Liver (tissue), 9 donors: Measurements from ENCODE around the gene GRAMD4. TPM values are rescaled to one million over a fixed set of nuclear protein-coding genes. Genes with fewer than 3 reads are reported as not detected.
A peak's percentile ranks its signal among the peaks of the same experiment; 100 is the strongest.

ENCODE experiments used
- DNase-seq: peaks from one replicate; pipeline ENCODE4 v3.0.0-alpha.2; 2017; ENCODE audit warnings: low spot score
- H3K27ac ChIP-seq, 2 donors: one replicate each; pipeline ENCODE4 v1.7.0; 2013; ENCODE audit warnings: inconsistent platforms in 2 of 2, low read length in 2 of 2, control low read depth in 1 of 2, low read depth in 1 of 2, mild to moderate bottlenecking in 1 of 2
- H3K27me3 ChIP-seq, 4 donors: one replicate each; pipeline versions ENCODE4 v1.6.1 to v1.7.0; 2013; ENCODE audit warnings: low read length in 3 of 4, inconsistent platforms in 1 of 4, mild to moderate bottlenecking in 1 of 4, moderate library complexity in 1 of 4; ENCODE audit not compliant: control insufficient read depth in 4 of 4, insufficient read depth in 4 of 4
- H3K36me3 ChIP-seq, 4 donors: one replicate each; pipeline versions ENCODE4 v1.6.1 to v1.7.0; 2013; ENCODE audit warnings: low read length in 3 of 4, mild to moderate bottlenecking in 3 of 4, low read depth in 1 of 4, moderate library complexity in 1 of 4; ENCODE audit not compliant: control insufficient read depth in 4 of 4, insufficient read depth in 3 of 4
- H3K4me1 ChIP-seq, 4 donors: one replicate each; pipeline versions ENCODE4 v1.6.1 to v1.7.0; 2013; ENCODE audit warnings: low read length in 3 of 4, mild to moderate bottlenecking in 3 of 4, moderate library complexity in 1 of 4; ENCODE audit not compliant: control insufficient read depth in 4 of 4, insufficient read depth in 4 of 4
- H3K4me3 ChIP-seq, 3 donors: one replicate each; pipeline versions ENCODE4 v1.6.1 to v1.7.0; 2013; ENCODE audit warnings: low read length in 3 of 3, control low read depth in 1 of 3, low read depth in 1 of 3, mild to moderate bottlenecking in 1 of 3
- H3K9ac ChIP-seq, 2 donors: one replicate each; pipeline ENCODE4 v1.7.0; 2013; ENCODE audit warnings: low read length in 2 of 2, mild to moderate bottlenecking in 2 of 2, moderate library complexity in 2 of 2, control low read depth in 1 of 2, low read depth in 1 of 2
- H3K9me3 ChIP-seq, 4 donors: one replicate each; pipeline versions ENCODE4 v1.6.1 to v1.7.0; 2013; ENCODE audit warnings: low read length in 3 of 4; ENCODE audit not compliant: control insufficient read depth in 4 of 4
- EGR1 ChIP-seq, 2 donors: IDR thresholded peaks; 2 replicates each; pipeline ENCODE4 v1.6.1; 2016 to 2018; ENCODE audit warnings: antibody characterized with exemption in 2 of 2, low read depth in 2 of 2
- FOXA1 ChIP-seq: IDR thresholded peaks from 2 replicates; pipeline ENCODE4 v1.6.1; 2016; ENCODE audit warnings: antibody characterized with exemption
- FOXA2 ChIP-seq: IDR thresholded peaks from 2 replicates; pipeline ENCODE4 v1.6.1; 2016; ENCODE audit warnings: antibody characterized with exemption
- GABPA ChIP-seq, 2 donors: IDR thresholded peaks in 1 of 2; conservative IDR thresholded peaks in 1 of 2; 2 replicates each; pipeline ENCODE4 v1.6.1; 2016; ENCODE audit warnings: antibody characterized with exemption in 2 of 2, mild to moderate bottlenecking in 1 of 2, moderate library complexity in 1 of 2
- HNF4A ChIP-seq, 2 donors: conservative IDR thresholded peaks; 2 replicates each; pipeline ENCODE4 v1.6.1; 2016; ENCODE audit warnings: antibody characterized with exemption in 2 of 2, mild to moderate bottlenecking in 2 of 2
- HNF4G ChIP-seq: IDR thresholded peaks from 2 replicates; pipeline ENCODE4 v1.6.1; 2016; ENCODE audit warnings: antibody characterized with exemption
- JUND ChIP-seq, 2 donors: IDR thresholded peaks; 2 replicates each; pipeline ENCODE4 v1.6.1; 2016; ENCODE audit warnings: antibody characterized with exemption in 2 of 2
- NR2F2 ChIP-seq: IDR thresholded peaks from 2 replicates; pipeline ENCODE4 v1.6.1; 2016; ENCODE audit warnings: antibody characterized with exemption
- RAD21 ChIP-seq, 2 donors: IDR thresholded peaks; 2 replicates each; pipeline ENCODE4 v1.6.1; 2016; ENCODE audit warnings: antibody characterized with exemption in 2 of 2, mild to moderate bottlenecking in 2 of 2
- RXRA ChIP-seq, 2 donors: IDR thresholded peaks; 2 replicates each; pipeline ENCODE4 v1.6.1; 2017 to 2018; ENCODE audit warnings: antibody characterized with exemption in 2 of 2, mild to moderate bottlenecking in 1 of 2
- SP1 ChIP-seq: IDR thresholded peaks from 2 replicates; pipeline ENCODE4 v1.6.1; 2018; ENCODE audit warnings: antibody characterized with exemption, mild to moderate bottlenecking
- YY1 ChIP-seq: IDR thresholded peaks from 2 replicates; pipeline ENCODE4 v1.6.1; 2016; ENCODE audit warnings: antibody characterized with exemption, mild to moderate bottlenecking
- WGBS: extraction: QIAGEN DNeasy Blood & Tissue Kit; methylation state at CpG from one replicate; pipeline ENCODE4 v1.1.7; 2013; 5-methylcytosine and 5-hydroxymethylcytosine counted together
- polyA plus RNA-seq, 2 donors: library from polyadenylated mRNA; stranded (reverse) in 1 of 2; unstranded in 1 of 2; fragments of 200-250 nt in 1 of 2; fragments of >200 nt in 1 of 2; fragmentation: Nextera tagmentation in 1 of 2; extraction: Ambion mirVana in 1 of 2; gene quantifications; one replicate each; pipeline versions ENCODE4 v1.2.1 to v1.2.3, GENCODE V29; 2013 to 2015
- total RNA-seq, 2 donors: library from RNA; depleted of rRNA; stranded (reverse); fragments of >200 nt; gene quantifications; one replicate each; pipeline ENCODE4 v1.2.3, GENCODE V29; 2014
- TF ChIP-seq, protein P1 (sequence below): fragments of 150-350 bp; IDR thresholded peaks from 2 replicates; pipeline ENCODE4 v1.5.1; 2017; ENCODE audit warnings: improper control_type of control experiment, low read depth, low read length; ENCODE audit not compliant: missing input control
- TF ChIP-seq, protein P2 (sequence below): IDR thresholded peaks from 2 replicates; pipeline ENCODE4 v1.6.1; 2016; ENCODE audit warnings: antibody characterized with exemption
- TF ChIP-seq, protein P3 (sequence below): IDR thresholded peaks from 2 replicates; pipeline ENCODE4 v1.6.1; 2016; ENCODE audit warnings: antibody characterized with exemption
- TF ChIP-seq, protein P4 (sequence below): IDR thresholded peaks from 2 replicates; pipeline ENCODE4 v1.6.1; 2016; ENCODE audit warnings: antibody characterized with exemption
- TF ChIP-seq, protein P5 (sequence below): IDR thresholded peaks from 2 replicates; pipeline ENCODE4 v1.6.1; 2016; ENCODE audit warnings: antibody characterized with exemption, mild to moderate bottlenecking
- donor health status: healthy.
- donor health status: healthy.
- donor health status: healthy.
- donor health status: healthy.
- donor health status: healthy.

GRAMD4 gene
- total and polyA plus RNA-seq, 4 donors: 2.7 to 53.5 (median 21.6) TPM

DNA sequence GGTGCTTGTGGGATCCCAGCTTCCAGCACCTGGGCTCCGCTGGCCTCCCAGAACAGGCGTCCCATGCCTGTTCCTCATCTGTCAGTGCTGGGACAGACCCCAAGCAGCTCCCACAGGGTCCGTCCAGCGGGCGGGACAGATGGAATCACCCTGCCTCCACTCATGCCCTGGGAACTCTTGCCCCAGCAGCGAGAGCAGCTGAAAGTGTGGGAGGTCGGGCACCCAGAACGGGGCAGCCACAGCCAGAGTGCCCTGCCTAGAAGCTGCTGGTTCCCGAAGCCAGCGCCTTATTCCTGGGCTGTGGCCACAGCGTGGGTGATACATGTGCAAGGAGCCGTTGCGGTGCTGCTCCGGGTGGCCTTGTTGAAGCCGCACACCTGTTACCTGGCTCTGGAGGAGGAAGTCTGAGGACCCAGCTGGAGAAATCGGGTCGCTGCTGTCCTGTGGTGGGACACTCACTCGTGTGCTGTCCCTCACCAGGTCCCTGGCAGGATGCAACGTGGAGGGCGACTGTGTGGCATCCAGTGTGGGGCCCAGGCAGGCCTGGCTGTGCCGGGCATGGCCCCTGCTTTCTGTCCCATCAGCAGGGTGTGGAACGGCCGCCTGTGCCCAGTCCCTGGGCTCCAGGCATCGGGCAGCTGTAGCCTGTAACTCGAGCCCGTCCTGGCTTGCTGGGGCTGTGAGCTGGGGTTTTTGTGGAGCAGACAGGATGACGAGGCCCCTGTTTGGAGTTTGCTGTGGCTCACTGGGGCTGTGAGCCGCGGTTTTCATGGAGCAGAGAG lies 16.2 kb downstream of the GRAMD4 start:
- 41% methylated on average over 29 of the region's 29 CpGs for WGBS
- no peaks in the 10 kb centered on the region for H3K9me3 ChIP-seq
- H3K27me3 ChIP-seq: no peaks in the 10 kb centered on the region
- H3K36me3 ChIP-seq: no peaks in the 10 kb centered on the region
- H3K4me3 ChIP-seq: peak overlapping the region; percentile 11 to 47 (median 11)
- H3K9ac ChIP-seq: peak overlapping the region in 1 of 2 donors; percentile 50
- TF ChIP-seq, protein P1, sequence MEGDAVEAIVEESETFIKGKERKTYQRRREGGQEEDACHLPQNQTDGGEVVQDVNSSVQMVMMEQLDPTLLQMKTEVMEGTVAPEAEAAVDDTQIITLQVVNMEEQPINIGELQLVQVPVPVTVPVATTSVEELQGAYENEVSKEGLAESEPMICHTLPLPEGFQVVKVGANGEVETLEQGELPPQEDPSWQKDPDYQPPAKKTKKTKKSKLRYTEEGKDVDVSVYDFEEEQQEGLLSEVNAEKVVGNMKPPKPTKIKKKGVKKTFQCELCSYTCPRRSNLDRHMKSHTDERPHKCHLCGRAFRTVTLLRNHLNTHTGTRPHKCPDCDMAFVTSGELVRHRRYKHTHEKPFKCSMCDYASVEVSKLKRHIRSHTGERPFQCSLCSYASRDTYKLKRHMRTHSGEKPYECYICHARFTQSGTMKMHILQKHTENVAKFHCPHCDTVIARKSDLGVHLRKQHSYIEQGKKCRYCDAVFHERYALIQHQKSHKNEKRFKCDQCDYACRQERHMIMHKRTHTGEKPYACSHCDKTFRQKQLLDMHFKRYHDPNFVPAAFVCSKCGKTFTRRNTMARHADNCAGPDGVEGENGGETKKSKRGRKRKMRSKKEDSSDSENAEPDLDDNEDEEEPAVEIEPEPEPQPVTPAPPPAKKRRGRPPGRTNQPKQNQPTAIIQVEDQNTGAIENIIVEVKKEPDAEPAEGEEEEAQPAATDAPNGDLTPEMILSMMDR: no peak
- TF ChIP-seq, protein P2, sequence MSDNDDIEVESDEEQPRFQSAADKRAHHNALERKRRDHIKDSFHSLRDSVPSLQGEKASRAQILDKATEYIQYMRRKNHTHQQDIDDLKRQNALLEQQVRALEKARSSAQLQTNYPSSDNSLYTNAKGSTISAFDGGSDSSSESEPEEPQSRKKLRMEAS: no peak
- no peak for TF ChIP-seq NR2F2
- TF ChIP-seq RXRA (IDR thresholded peaks at IDR 0.05): no peak
- TF ChIP-seq RAD21 (IDR thresholded peaks at IDR 0.05): no peak
- TF ChIP-seq FOXA2: no peak
- TF ChIP-seq GABPA (IDR thresholded peaks at IDR 0.05 in 1 of 2, conservative IDR thresholded peaks at IDR 0.05 in 1 of 2): no peak
- TF ChIP-seq HNF4G: no peak
- TF ChIP-seq HNF4A (conservative IDR thresholded peaks at IDR 0.05): no peak
- TF ChIP-seq, protein P3, sequence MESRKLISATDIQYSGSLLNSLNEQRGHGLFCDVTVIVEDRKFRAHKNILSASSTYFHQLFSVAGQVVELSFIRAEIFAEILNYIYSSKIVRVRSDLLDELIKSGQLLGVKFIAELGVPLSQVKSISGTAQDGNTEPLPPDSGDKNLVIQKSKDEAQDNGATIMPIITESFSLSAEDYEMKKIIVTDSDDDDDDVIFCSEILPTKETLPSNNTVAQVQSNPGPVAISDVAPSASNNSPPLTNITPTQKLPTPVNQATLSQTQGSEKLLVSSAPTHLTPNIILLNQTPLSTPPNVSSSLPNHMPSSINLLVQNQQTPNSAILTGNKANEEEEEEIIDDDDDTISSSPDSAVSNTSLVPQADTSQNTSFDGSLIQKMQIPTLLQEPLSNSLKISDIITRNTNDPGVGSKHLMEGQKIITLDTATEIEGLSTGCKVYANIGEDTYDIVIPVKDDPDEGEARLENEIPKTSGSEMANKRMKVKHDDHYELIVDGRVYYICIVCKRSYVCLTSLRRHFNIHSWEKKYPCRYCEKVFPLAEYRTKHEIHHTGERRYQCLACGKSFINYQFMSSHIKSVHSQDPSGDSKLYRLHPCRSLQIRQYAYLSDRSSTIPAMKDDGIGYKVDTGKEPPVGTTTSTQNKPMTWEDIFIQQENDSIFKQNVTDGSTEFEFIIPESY: no peak
- TF ChIP-seq FOXA1: no peak
- TF ChIP-seq YY1: no peak
- TF ChIP-seq, protein P4, sequence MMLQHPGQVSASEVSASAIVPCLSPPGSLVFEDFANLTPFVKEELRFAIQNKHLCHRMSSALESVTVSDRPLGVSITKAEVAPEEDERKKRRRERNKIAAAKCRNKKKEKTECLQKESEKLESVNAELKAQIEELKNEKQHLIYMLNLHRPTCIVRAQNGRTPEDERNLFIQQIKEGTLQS: no peak
- TF ChIP-seq EGR1 (IDR thresholded peaks at IDR 0.05; ENCODE audit: low read depth in 2 of 2): no peak
- TF ChIP-seq JUND (IDR thresholded peaks at IDR 0.05): no peak
- TF ChIP-seq, protein P5, sequence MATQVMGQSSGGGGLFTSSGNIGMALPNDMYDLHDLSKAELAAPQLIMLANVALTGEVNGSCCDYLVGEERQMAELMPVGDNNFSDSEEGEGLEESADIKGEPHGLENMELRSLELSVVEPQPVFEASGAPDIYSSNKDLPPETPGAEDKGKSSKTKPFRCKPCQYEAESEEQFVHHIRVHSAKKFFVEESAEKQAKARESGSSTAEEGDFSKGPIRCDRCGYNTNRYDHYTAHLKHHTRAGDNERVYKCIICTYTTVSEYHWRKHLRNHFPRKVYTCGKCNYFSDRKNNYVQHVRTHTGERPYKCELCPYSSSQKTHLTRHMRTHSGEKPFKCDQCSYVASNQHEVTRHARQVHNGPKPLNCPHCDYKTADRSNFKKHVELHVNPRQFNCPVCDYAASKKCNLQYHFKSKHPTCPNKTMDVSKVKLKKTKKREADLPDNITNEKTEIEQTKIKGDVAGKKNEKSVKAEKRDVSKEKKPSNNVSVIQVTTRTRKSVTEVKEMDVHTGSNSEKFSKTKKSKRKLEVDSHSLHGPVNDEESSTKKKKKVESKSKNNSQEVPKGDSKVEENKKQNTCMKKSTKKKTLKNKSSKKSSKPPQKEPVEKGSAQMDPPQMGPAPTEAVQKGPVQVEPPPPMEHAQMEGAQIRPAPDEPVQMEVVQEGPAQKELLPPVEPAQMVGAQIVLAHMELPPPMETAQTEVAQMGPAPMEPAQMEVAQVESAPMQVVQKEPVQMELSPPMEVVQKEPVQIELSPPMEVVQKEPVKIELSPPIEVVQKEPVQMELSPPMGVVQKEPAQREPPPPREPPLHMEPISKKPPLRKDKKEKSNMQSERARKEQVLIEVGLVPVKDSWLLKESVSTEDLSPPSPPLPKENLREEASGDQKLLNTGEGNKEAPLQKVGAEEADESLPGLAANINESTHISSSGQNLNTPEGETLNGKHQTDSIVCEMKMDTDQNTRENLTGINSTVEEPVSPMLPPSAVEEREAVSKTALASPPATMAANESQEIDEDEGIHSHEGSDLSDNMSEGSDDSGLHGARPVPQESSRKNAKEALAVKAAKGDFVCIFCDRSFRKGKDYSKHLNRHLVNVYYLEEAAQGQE: no peak
- no peak for TF ChIP-seq SP1
- H3K4me1 ChIP-seq: peaks cover 0 to 40% (median 14%) of the 10 kb centered on the region in 4 donors
- no peak for DNase-seq
- H3K27ac ChIP-seq: peak overlapping the region; percentile 77 to 93
